ENCODE data around the gene CBLB. TPM values are rescaled to one million over a fixed set of nuclear protein-coding genes. Genes with fewer than 3 reads are reported as not detected.

CBLB gene
- total and polyA plus RNA-seq, 9 of the 15 experiments (the other 6 are each of a cell fraction or from before 2014, with no cell fraction given): 1.8 to 8.1 (median 5.3) TPM

DNA sequence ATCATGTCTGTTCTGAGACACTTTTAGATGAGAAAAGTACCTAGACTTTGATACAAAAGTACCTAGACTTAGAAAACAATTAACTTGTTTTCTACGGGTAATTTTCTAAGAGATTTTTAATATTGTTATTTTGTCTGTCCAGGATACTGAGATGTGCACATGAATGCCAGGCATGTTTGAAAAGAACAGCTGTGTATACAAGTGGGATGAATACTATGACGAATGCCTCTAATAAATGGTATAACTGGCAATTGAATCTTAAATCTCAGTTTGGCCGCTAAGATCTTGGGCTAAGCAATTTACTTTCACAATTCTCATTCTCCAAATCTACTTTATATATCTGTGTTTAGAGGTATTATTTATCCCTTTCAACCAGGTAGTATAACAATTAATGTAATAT, 207.4 kb downstream of the CBLB start:
- ATAC-seq: no peak
- Histone ChIP-seq H3K27ac (ENCODE audit: extremely low read depth, low read depth, low read length) (no peak overlapping the region), H2AFZ (ENCODE audit: low read depth, low read length) (no peak overlapping the region), H3K9me1 (ENCODE audit: control insufficient read depth, insufficient read depth, low read length) (no peaks in the 10 kb centered on the region), H3K36me3 (ENCODE audit: control insufficient read depth, insufficient read depth, low read length) (no peaks in the 10 kb centered on the region), H3K4me2 (ENCODE audit: insufficient read depth, low read length) (no peak overlapping the region), H3K79me2 (ENCODE audit: control insufficient read depth, insufficient read depth, low read length) (no peaks in the 10 kb centered on the region), H3K4me1 (replicated peaks in 1 of 2; ENCODE audit: control insufficient read depth in 2 of 2, insufficient read depth in 2 of 2, low read length in 2 of 2) (no peaks in the 10 kb centered on the region), H3K9ac (ENCODE audit: insufficient read depth in 1 of 2, low read depth in 2 of 2, low read length in 2 of 2) (no peak overlapping the region), H3K4me3 (no peak overlapping the region), H3K27me3 (ENCODE audit: control insufficient read depth in 2 of 2, insufficient read depth in 2 of 2, low read length in 2 of 2) (no peaks in the 10 kb centered on the region), H4K20me1 (replicated peaks; ENCODE audit: control insufficient read depth, insufficient read depth, low read length) (no peaks in the 10 kb centered on the region), H3K9me3 (replicated peaks; ENCODE audit: control insufficient read depth, insufficient read depth, low read depth, low read length) (no peaks in the 10 kb centered on the region)
- FAIRE-seq: no peak
- no peak for DNase-seq (ENCODE audit: extremely low read depth in 1 of 4, low spot score in 3 of 4)
- POLR2A ChIA-PET: no interaction called here
- no TSS peak for BruUV-seq (replicated peaks)
- CTCF ChIA-PET (ENCODE audit: low intra/inter-chr PET ratio): no interaction called here
- WGBS (ENCODE audit: insufficient coverage, low coverage, missing lambda C conversion rate): 63% methylated on average over 3 of the region's 3 CpGs
- intact Hi-C loops (cut with micrococcal nuclease) (no loop called here), in situ Hi-C loops (cut with MboI) (no loop called here)
- no peak for TF ChIP-seq NR1H2 (CRISPR knock-in tag; IDR thresholded peaks at IDR 0.05)
- no peak for TF ChIP-seq POLR3A (IDR thresholded peaks at IDR 0.05; ENCODE audit: borderline replicate concordance, extremely low read depth, insufficient read depth, insufficient read length)
- TF ChIP-seq ZNF354B (CRISPR knock-in tag; IDR thresholded peaks at IDR 0.05): no peak
- no peak for TF ChIP-seq HMG20A (CRISPR knock-in tag; conservative IDR thresholded peaks at IDR 0.05)
- TF ChIP-seq, protein P1, sequence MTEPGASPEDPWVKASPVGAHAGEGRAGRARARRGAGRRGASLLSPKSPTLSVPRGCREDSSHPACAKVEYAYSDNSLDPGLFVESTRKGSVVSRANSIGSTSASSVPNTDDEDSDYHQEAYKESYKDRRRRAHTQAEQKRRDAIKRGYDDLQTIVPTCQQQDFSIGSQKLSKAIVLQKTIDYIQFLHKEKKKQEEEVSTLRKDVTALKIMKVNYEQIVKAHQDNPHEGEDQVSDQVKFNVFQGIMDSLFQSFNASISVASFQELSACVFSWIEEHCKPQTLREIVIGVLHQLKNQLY (CRISPR knock-in tag; conservative IDR thresholded peaks at IDR 0.05): no peak

Data from K562 (cell line).